ENCODE measurements around the gene NES.

Gene NES

GRCh38 chr1:156662005-156662799 is 15.0 kb downstream of the NES start:
- no peak for DNase-seq (ENCODE audit: low read depth)

GRCh38 chr1:156660752-156661112 is 16.5 kb downstream of the NES start:
- DNase-seq (ENCODE audit: low read depth), result no peak

- peak; percentile 87 for DNase-seq (ENCODE audit: low read depth)
These were observed 17.0 kb downstream of the NES start for GRCh38 chr1:156659988-156660751.

GRCh38 chr1:156659661-156659987 is 17.6 kb downstream of the NES start:
- no peak for DNase-seq (ENCODE audit: low read depth)

- no peak for DNase-seq (ENCODE audit: low read depth)
These were observed 18.1 kb downstream of the NES start for GRCh38 chr1:156658945-156659574.

- no peak for DNase-seq (ENCODE audit: low read depth)
These were observed 18.7 kb downstream of the NES start for GRCh38 chr1:156658496-156658895.

- DNase-seq (ENCODE audit: low read depth), result no peak
These were observed 19.4 kb downstream of the NES start for GRCh38 chr1:156657741-156658319.

GRCh38 chr1:156656806-156657740 is 20.1 kb downstream of the NES start:
- DNase-seq (ENCODE audit: low read depth), result no peak

- no peak for DNase-seq (ENCODE audit: low read depth)
These were observed 21.2 kb downstream of the NES start for GRCh38 chr1:156655904-156656516.

- DNase-seq (ENCODE audit: low read depth), result no peak
These were observed 21.9 kb downstream of the NES start for GRCh38 chr1:156655151-156655903.

GRCh38 chr1:156654700-156655099 is 22.5 kb downstream of the NES start:
- no peak for DNase-seq (ENCODE audit: low read depth)

GRCh38 chr1:156652992-156653355 is 24.2 kb downstream of the NES start:
- no peak for DNase-seq (ENCODE audit: low read depth)

GRCh38 chr1:156652131-156652991 is 24.8 kb downstream of the NES start:
- DNase-seq (ENCODE audit: low read depth), result no peak

- DNase-seq (ENCODE audit: low read depth), result no peak
These were observed 28.3 kb downstream of the NES start for GRCh38 chr1:156648951-156649350.

- no peak for DNase-seq (ENCODE audit: low read depth)
These were observed 28.7 kb downstream of the NES start for GRCh38 chr1:156648496-156648895.

- no peak for DNase-seq (ENCODE audit: low read depth)
These were observed 29.9 kb downstream of the NES start for GRCh38 chr1:156647351-156647750.

- DNase-seq (ENCODE audit: low read depth), result no peak
These were observed 30.4 kb downstream of the NES start for GRCh38 chr1:156646738-156647211.

GRCh38 chr1:156645666-156646065 is 31.5 kb downstream of the NES start:
- no peak for DNase-seq (ENCODE audit: low read depth)

- no peak for DNase-seq (ENCODE audit: low read depth)
These were observed 32.2 kb downstream of the NES start for GRCh38 chr1:156645056-156645455.
